SK-N-SH (cell line): ENCODE measurements around the gene MXI1.

Source experiments
- GABPA ChIP-seq: IDR thresholded peaks from 2 replicates; pipeline ENCODE4 v1.4.0; 2012; ENCODE audit warnings: low read depth, mild to moderate bottlenecking
- TAF1 ChIP-seq: IDR thresholded peaks from 2 replicates; pipeline ENCODE4 v1.6.1; 2012; ENCODE audit warnings: low read depth, mild to moderate bottlenecking, low read length, moderate library complexity, borderline replicate concordance
- TF ChIP-seq, protein P1 (sequence below): fragments of 150-350 bp; IDR thresholded peaks from 2 replicates; pipeline ENCODE4 v1.6.1; 2017; ENCODE audit warnings: antibody characterized with exemption, low read length, low read depth, borderline replicate concordance

DNA sequence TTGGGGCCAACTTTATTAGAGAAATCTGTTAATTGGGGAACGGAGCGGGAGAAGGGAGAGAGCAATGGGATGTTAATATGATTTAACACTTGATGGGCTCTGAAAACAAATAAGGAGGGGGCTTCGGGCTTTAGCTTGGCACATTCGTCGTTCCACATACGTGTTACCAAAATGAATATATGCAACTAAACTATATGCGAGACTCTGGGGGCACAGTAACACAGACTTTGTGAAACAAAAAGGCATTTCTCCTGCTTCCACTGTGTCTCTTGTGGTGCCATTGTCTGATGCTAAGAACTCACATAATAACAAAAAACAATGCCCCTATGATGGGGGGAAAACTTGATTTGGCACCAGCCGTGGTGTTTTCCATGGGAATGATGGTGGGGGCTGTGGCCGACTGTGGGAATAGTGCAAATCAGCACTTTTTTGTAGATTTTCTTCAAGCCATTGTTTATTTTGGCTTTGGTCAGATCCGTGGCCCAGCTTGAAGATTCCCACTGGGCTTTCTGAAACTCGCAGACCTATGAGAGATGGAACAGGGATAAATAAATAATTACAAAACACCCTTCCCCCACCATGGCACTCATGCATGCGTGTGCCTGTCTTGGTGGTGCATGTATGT is 2.2 kb upstream of the MXI1 start:
- no peak for TF ChIP-seq GABPA
- no peak for TF ChIP-seq TAF1
- TF ChIP-seq, protein P1, sequence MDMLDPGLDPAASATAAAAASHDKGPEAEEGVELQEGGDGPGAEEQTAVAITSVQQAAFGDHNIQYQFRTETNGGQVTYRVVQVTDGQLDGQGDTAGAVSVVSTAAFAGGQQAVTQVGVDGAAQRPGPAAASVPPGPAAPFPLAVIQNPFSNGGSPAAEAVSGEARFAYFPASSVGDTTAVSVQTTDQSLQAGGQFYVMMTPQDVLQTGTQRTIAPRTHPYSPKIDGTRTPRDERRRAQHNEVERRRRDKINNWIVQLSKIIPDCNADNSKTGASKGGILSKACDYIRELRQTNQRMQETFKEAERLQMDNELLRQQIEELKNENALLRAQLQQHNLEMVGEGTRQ: no peak
